Progenitor cell of endocrine pancreas (in vitro differentiated cells): ENCODE data around the gene CLDND2. TPM values are rescaled to one million over a fixed set of nuclear protein-coding genes. Genes with fewer than 3 reads are reported as not detected.

Source experiments
- DNase-seq: peaks from one replicate; pipeline ENCODE4 v3.0.0; 2021; ENCODE audit warnings: low spot score; ENCODE audit not compliant: unreplicated experiment
- H3K27ac Mint-ChIP-seq: 2 replicates; pipeline ENCODE4 v1.8.0; 2021; ENCODE audit warnings: mild to moderate bottlenecking, moderate library complexity, mixed read lengths
- H3K27me3 Mint-ChIP-seq: 2 replicates; pipeline ENCODE4 v1.8.0; 2021; ENCODE audit warnings: mixed read lengths
- H3K36me3 Mint-ChIP-seq: 2 replicates; pipeline ENCODE4 v1.8.0; 2022; ENCODE audit warnings: mixed read lengths; ENCODE audit not compliant: insufficient read depth
- H3K4me1 Mint-ChIP-seq: 2 replicates; pipeline ENCODE4 v1.8.0; 2021; ENCODE audit warnings: low read depth, mixed read lengths
- H3K4me3 Mint-ChIP-seq: 2 replicates; pipeline ENCODE4 v1.8.0; 2021; ENCODE audit warnings: low read depth, mild to moderate bottlenecking, moderate library complexity, mixed read lengths
- H3K9me3 Mint-ChIP-seq: 2 replicates; pipeline ENCODE4 v1.8.0; 2021; ENCODE audit warnings: low read depth, mixed read lengths
- total RNA-seq: library from RNA; stranded (reverse); gene quantifications from 2 replicates; pipeline ENCODE4 v1.2.1, GENCODE V29; 2021
- TF ChIP-seq, protein P1 (sequence below): fragments of 200-600 bp; sonication (generic); IDR thresholded peaks from one replicate; pipeline ENCODE4 v1.5.0; 2021; ENCODE audit warnings: antibody characterized with exemption, mild to moderate bottlenecking; ENCODE audit not compliant: unreplicated experiment

The CLDND2 gene
- total RNA-seq, 1 donor from 2014 or later = 1.4 TPM

DNA sequence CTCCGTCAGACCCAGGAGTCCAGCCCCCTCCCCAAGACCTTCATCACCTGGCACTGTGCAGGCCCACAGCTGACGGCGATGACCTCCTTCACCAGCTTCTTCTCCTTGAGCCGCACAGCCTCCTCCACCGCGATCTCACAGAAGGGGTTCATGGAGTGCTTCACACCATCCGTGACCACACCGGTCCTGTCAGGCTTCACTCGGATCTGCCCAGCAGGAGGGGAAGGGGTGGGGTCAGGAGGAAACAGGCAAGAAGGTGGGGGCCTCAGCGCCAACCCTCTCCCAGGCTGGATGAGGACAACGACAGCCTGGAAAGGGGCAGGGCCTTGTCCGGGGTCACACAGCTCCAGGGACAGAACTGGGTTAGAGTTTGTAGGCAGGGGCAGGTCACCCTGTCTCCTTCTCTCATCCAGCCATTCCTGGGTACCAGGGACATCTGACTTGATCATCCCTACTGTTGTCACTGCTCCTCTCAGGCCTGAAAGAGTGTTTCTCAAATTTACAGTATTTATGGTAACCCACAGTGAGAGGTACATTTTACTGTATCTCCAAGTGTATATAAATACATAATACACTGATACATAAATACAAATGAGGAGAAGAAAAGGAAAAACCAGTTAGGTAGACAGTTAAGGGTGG is 14.6 kb downstream of the CLDND2 start:
- H3K9me3 Mint-ChIP-seq = peaks cover 3% of the 10 kb centered on the region
- H3K27me3 Mint-ChIP-seq = no peaks in the 10 kb centered on the region
- peak overlapping the region; percentile 97 for H3K27ac Mint-ChIP-seq
- H3K4me3 Mint-ChIP-seq = peak overlapping the region; percentile 68
- peaks cover 9% of the 10 kb centered on the region for H3K36me3 Mint-ChIP-seq
- TF ChIP-seq, protein P1, sequence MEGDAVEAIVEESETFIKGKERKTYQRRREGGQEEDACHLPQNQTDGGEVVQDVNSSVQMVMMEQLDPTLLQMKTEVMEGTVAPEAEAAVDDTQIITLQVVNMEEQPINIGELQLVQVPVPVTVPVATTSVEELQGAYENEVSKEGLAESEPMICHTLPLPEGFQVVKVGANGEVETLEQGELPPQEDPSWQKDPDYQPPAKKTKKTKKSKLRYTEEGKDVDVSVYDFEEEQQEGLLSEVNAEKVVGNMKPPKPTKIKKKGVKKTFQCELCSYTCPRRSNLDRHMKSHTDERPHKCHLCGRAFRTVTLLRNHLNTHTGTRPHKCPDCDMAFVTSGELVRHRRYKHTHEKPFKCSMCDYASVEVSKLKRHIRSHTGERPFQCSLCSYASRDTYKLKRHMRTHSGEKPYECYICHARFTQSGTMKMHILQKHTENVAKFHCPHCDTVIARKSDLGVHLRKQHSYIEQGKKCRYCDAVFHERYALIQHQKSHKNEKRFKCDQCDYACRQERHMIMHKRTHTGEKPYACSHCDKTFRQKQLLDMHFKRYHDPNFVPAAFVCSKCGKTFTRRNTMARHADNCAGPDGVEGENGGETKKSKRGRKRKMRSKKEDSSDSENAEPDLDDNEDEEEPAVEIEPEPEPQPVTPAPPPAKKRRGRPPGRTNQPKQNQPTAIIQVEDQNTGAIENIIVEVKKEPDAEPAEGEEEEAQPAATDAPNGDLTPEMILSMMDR = no peak
- DNase-seq = no peak
- H3K4me1 Mint-ChIP-seq = peaks cover 17% of the 10 kb centered on the region

DNA sequence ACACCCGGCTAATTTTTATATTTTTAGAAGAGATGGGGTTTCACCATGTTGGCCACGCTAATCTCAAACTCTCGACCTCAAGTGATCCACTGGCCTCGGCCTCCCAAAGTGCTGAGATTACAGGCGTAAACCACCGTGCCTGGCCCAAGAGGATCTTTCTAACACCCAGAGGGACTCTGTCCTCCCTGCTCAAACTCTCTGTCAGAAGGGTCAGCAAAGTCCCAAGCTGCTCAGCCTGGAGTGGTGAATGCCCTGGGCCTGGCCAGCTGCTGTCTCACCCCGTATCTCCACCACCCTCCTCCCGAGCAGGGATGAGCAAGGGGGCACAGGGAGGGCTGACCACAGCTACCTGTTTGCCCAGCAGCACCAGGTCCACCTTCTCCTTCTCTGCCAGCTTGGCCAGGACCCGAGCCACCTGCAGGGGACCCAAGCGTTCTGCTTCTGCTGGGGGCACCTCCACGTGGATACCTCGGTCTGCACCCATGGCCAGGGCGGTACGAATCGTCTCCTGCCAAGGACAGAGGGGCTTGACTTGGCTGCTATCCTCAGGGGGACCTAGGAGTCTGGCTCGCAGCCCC is 15.9 kb downstream of the CLDND2 start:
- Mint-ChIP-seq H3K4me1 (peaks cover 17% of the 10 kb centered on the region), H3K4me3 (no peak overlapping the region), H3K27me3 (no peaks in the 10 kb centered on the region), H3K9me3 (peaks cover 3% of the 10 kb centered on the region), H3K27ac (no peak overlapping the region), H3K36me3 (peaks cover 9% of the 10 kb centered on the region)
- TF ChIP-seq, protein P1 = no peak
- DNase-seq = no peak

DNA sequence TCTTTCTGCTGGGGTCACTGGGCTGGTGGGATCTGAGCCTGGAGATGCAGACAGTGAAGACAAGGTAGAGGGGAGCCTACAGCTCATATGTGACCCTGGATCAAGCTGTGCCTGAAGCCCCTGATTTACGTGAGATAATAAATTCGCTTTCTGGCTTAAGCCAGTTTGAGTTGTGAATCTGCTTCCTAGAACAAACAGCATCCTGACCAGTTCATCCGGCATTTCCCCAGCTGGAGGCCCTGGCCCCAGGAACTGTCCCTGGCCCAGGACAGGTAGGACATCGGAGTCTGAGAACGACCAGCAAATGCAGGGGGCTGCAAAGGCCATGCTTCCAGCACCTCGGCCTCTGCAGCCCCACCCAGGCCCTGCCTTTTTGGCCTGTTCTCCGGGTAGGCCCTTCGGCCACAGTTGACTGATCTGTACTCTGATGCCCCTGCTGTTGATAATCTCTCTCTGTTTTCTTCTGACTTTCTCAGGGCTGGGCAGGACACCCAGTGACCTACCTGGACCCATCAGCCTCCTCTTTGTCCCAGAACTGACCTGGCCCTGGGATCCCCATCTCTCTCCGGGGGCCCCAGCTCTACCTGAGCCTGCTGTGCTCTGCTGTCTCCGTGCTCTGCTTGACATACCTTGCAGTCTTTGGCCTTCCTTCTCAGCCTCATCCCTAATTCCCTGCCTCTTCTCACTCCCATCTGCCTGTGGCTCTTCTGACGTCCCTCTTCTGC is 17.4 kb downstream of the CLDND2 start:
- TF ChIP-seq, protein P1 = no peak
- Mint-ChIP-seq H3K27me3 (no peaks in the 10 kb centered on the region), H3K9me3 (peaks cover 3% of the 10 kb centered on the region), H3K4me1 (peaks cover 20% of the 10 kb centered on the region), H3K27ac (no peak overlapping the region), H3K4me3 (no peak overlapping the region), H3K36me3 (peaks cover 9% of the 10 kb centered on the region)
- DNase-seq = no peak

GRCh38 chr19:51347209-51347928 is 21.4 kb downstream of the CLDND2 start:
- Mint-ChIP-seq H3K27ac (no peak overlapping the region), H3K4me3 (no peak overlapping the region), H3K36me3 (peaks cover 14% of the 10 kb centered on the region), H3K9me3 (no peaks in the 10 kb centered on the region), H3K27me3 (peaks cover 8% of the 10 kb centered on the region), H3K4me1 (peaks cover 4% of the 10 kb centered on the region)
- no peak for DNase-seq
- TF ChIP-seq, protein P1 = no peak

GRCh38 chr19:51346742-51347141 is 22.1 kb downstream of the CLDND2 start:
- peaks cover 10% of the 10 kb centered on the region for H3K36me3 Mint-ChIP-seq
- no peak overlapping the region for H3K27ac Mint-ChIP-seq
- H3K4me3 Mint-ChIP-seq = no peak overlapping the region
- TF ChIP-seq, protein P1 = no peak
- H3K4me1 Mint-ChIP-seq = peaks cover 4% of the 10 kb centered on the region
- DNase-seq = no peak
- peaks cover 12% of the 10 kb centered on the region for H3K27me3 Mint-ChIP-seq
- no peaks in the 10 kb centered on the region for H3K9me3 Mint-ChIP-seq
